Measurements from ENCODE around the gene TMEM17.

DNA sequence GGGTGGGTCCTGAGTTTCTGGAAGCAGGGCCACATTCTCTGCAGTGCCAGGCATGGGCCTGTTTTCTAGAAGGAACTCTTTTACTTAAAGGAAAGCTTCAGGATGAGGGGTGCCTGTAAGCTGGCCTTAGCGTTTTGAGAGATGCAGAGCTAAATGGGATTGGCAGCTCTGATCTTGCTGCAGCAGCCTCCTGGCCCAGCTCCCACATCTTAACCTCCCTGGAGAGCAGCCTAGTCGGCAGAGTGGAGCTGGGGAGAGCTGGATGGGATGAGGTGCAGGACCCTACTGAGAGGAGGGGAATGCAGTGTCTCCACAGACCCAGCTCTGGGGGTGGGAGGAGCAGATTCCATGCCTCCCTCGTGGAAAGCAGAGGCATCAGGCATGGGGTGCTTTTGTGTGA, 52.0 kb downstream of the TMEM17 start:
- TF ChIP-seq POLR2A (IDR thresholded peaks at IDR 0.05), result no peak
- TF ChIP-seq, protein P1, sequence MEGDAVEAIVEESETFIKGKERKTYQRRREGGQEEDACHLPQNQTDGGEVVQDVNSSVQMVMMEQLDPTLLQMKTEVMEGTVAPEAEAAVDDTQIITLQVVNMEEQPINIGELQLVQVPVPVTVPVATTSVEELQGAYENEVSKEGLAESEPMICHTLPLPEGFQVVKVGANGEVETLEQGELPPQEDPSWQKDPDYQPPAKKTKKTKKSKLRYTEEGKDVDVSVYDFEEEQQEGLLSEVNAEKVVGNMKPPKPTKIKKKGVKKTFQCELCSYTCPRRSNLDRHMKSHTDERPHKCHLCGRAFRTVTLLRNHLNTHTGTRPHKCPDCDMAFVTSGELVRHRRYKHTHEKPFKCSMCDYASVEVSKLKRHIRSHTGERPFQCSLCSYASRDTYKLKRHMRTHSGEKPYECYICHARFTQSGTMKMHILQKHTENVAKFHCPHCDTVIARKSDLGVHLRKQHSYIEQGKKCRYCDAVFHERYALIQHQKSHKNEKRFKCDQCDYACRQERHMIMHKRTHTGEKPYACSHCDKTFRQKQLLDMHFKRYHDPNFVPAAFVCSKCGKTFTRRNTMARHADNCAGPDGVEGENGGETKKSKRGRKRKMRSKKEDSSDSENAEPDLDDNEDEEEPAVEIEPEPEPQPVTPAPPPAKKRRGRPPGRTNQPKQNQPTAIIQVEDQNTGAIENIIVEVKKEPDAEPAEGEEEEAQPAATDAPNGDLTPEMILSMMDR (IDR thresholded peaks at IDR 0.05), result no peak

Data from ovary (tissue), 3 donors.